Tibial nerve (tissue), 3 donors: Measurements from ENCODE around the gene CD48.
"Not testable (repeated sequence)": the region's sequence is repeated elsewhere in the genome, so short reads cannot be mapped to it uniquely, and the experiment has no call there.

Experiments used
- POLR2A ChIP-seq, 2 donors: fragments of 450-650 bp; IDR thresholded peaks; one replicate each; pipeline ENCODE4 v1.6.1; 2017; ENCODE audit warnings: antibody characterized with exemption in 2 of 2, mild to moderate bottlenecking in 2 of 2, moderate library complexity in 2 of 2
- TF ChIP-seq, protein P1 (sequence below), 5 experiments: fragments of 200-600 bp in 3 of 5; fragments of 450-650 bp in 2 of 5; sonication (generic) in 3 of 5; IDR thresholded peaks; one replicate each; pipeline ENCODE4 v1.5.1; 2016 to 2019; ENCODE audit warnings: antibody characterized with exemption in 5 of 5, mild to moderate bottlenecking in 3 of 5, moderate library complexity in 2 of 5

DNA sequence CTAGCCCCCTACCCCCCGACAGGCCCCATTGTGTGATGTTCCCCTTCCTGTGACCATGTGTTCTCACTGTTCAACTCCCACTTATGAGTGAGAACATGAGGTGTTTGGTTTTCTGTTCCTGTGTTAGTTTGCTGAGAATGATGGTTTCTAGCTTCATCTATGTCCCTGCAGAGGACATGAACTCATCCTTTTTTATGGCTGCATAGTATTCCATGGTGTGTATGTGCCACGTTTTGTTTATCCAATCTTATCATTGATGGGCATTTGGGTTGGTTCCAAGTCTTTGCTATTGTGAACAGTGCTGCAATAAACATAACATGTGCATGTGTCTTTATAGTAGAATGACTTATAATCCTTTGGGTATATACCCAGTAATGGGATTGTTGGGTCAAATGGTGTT lies 19.9 kb upstream of the CD48 start:
- TF ChIP-seq, protein P1, sequence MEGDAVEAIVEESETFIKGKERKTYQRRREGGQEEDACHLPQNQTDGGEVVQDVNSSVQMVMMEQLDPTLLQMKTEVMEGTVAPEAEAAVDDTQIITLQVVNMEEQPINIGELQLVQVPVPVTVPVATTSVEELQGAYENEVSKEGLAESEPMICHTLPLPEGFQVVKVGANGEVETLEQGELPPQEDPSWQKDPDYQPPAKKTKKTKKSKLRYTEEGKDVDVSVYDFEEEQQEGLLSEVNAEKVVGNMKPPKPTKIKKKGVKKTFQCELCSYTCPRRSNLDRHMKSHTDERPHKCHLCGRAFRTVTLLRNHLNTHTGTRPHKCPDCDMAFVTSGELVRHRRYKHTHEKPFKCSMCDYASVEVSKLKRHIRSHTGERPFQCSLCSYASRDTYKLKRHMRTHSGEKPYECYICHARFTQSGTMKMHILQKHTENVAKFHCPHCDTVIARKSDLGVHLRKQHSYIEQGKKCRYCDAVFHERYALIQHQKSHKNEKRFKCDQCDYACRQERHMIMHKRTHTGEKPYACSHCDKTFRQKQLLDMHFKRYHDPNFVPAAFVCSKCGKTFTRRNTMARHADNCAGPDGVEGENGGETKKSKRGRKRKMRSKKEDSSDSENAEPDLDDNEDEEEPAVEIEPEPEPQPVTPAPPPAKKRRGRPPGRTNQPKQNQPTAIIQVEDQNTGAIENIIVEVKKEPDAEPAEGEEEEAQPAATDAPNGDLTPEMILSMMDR (IDR thresholded peaks at IDR 0.05) = not testable (repeated sequence)
- TF ChIP-seq POLR2A (IDR thresholded peaks at IDR 0.05) = not testable (repeated sequence)
